RWPE1 (cell line): Measurements from ENCODE around the gene SIGLEC6.

Experiments
- CTCF ChIA-PET: fragments of 350-600 bp; sonication (Branson Sonifier 250); formaldehyde crosslinking; extraction: SDS; loops from one replicate; lab custom pipeline; 2021; lab: Yijun Ruan, JAX
- POLR2A ChIA-PET: fragments of 400-600 bp; formaldehyde crosslinking; extraction: SDS; loops from one replicate; lab custom pipeline; 2020; ENCODE audit warnings: antibody characterized with exemption; ENCODE audit not compliant: low non-redundant PET; lab: Yijun Ruan, JAX
- DNase-seq: peaks from one replicate; pipeline ENCODE4 v3.0.0; 2012; ENCODE audit warnings: low spot score
- H3K27ac ChIP-seq: fragments of 450-650 bp; 2 replicates; pipeline ENCODE4 v1.5.1; 2017
- TF ChIP-seq, protein P1 (sequence below): fragments of 450-650 bp; conservative IDR thresholded peaks from 2 replicates; pipeline ENCODE4 v1.5.1; 2017; ENCODE audit warnings: low read depth, mild to moderate bottlenecking

Gene SIGLEC6

DNA sequence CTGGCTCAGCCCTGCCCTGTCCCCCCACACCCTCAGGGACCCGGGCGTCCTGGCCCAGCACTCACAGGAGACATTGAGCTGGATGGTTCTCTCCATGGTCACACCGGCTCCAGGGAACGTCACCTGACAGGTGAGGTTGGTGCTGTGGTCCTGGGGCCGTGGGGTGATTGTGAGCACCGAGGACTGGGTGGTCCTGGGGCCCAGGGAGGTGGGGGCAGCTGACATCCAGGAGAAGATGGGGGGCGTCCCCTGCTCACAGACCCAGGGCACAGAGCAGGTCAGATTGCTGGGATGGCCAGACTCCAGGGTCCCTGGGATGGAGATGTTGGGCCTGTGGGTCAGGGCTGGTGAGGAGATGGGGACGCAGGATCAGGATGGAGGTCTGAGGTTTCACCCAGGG lies 854 bp downstream of the SIGLEC6 start:
- no peak overlapping the region for H3K27ac ChIP-seq
- ChIA-PET CTCF (no interaction called here), POLR2A (no interaction called here)
- TF ChIP-seq, protein P1, sequence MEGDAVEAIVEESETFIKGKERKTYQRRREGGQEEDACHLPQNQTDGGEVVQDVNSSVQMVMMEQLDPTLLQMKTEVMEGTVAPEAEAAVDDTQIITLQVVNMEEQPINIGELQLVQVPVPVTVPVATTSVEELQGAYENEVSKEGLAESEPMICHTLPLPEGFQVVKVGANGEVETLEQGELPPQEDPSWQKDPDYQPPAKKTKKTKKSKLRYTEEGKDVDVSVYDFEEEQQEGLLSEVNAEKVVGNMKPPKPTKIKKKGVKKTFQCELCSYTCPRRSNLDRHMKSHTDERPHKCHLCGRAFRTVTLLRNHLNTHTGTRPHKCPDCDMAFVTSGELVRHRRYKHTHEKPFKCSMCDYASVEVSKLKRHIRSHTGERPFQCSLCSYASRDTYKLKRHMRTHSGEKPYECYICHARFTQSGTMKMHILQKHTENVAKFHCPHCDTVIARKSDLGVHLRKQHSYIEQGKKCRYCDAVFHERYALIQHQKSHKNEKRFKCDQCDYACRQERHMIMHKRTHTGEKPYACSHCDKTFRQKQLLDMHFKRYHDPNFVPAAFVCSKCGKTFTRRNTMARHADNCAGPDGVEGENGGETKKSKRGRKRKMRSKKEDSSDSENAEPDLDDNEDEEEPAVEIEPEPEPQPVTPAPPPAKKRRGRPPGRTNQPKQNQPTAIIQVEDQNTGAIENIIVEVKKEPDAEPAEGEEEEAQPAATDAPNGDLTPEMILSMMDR, result no peak
- no peak for DNase-seq

DNA sequence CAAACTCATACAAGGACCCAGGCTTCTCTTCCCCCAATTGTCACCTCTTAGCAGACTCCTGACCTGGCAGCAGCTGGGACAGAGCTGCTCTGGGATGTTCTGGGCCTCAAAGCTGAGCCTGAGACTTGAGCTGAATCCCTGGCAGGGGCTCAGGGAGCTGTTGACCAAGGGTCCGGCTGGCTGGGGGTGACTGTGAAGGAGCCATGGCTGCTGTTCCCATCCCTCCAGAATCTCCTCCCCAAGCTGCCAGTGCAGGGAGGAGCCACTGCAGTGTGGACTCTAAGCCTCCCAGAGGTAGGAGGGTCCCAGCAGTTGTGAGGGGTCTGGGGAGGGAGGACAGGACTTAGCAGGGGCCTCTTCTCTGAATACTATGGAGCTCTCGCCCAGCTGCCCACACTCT lies 2.2 kb downstream of the SIGLEC6 start:
- DNase-seq, result no peak
- TF ChIP-seq, protein P1, result no peak
- ChIA-PET CTCF (no interaction called here), POLR2A (no interaction called here)
- H3K27ac ChIP-seq, result no peak overlapping the region

DNA sequence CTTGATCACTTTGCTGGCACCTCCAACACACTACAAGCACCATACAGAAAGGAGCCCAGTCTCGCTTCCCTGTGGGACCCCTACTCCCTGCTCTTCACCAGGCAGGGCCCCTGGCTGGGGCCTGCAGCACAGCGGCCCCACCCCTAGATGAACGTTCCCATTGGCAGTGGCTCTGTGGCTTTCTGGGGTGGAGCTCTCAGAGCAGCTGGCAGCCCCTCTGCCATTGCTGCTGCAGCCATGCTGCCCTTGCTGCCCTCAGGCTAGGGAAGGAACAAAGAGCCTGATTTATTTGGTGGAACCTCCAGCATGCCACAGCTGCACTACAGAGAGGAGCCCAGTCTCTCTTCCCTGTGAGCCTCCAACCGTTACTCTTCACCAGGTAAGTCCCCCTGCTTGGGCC lies 5.8 kb downstream of the SIGLEC6 start:
- CTCF ChIA-PET, result no interaction called here
- no peak for DNase-seq
- H3K27ac ChIP-seq, result no peak overlapping the region
- POLR2A ChIA-PET, result no interaction called here
- TF ChIP-seq, protein P1, result no peak

DNA sequence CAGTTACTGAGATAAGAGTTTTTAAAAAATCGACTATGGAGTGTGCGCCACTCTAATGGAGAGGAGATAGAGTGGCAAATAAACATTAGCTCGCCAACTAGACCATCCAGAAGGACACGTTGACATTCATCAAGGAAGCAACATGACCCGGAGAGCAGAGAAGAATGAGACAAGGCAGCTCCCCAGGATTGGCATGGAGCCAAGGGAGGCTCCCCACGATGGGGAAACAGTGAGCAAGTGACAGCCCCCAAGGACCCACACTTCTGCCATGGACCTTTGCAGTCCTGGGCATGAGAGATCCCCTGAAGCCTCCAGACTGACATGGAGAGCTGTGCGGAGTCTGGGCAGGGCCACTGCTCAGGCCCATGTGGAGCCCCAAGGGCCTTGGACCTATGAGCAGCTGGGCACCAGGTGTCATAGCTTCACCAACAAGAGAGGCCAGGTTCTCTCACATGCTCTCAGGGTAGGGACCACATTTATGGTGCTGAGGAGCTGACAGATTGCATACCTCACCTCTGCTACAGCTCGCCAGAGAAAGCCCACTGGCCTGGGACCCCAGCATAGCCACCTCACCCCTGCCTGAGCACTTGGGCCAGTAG lies 6.7 kb downstream of the SIGLEC6 start:
- DNase-seq, result no peak
- CTCF ChIA-PET, result interaction anchor here (0.8 kb wide), 1 partner anchor 52 kb away, joined by 3 read pairs; no protein-coding TSS in a partner anchor
- no peak overlapping the region for H3K27ac ChIP-seq
- POLR2A ChIA-PET, result no interaction called here
- TF ChIP-seq, protein P1, result no peak

DNA sequence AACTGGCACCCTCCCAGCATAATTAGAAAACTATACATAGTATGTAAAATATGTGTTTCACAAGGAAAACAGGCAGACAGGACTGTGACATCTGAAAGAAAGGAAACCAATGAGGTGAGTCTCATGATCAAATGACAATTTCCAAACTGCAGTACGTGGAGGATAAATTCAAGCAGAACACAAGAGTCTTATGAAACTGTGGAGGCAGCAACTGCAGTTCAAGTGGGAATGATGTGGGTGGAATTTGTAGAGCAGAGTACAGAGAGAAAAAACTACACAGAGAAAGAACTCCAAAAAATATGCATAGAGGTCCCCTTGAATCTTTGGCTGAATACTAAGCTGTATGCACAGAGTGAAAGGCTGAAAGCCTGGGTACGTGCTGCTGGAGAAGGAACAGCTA lies 9.7 kb downstream of the SIGLEC6 start:
- no peak overlapping the region for H3K27ac ChIP-seq
- CTCF ChIA-PET, result no interaction called here
- DNase-seq, result no peak
- TF ChIP-seq, protein P1, result no peak
- POLR2A ChIA-PET, result no interaction called here

DNA sequence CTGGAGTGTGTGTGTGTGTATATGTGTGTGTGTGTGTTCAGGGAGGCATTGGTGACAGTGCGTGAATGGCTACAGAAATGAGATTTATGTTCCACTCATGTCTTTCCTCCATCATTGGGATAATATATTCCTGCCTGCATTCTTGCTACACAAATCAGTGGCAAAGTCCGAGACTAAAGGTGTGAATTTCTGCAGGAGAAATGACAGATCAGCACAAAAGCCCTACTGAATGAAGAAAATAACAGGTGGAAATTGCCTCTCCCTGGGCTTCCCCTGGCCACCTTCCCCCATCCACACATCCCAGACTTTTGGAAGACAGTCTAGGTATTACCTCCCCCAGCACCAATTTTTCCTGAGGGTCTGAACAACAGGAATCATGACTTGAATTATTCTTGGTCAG lies 10.1 kb downstream of the SIGLEC6 start:
- POLR2A ChIA-PET, result no interaction called here
- DNase-seq, result no peak
- CTCF ChIA-PET, result no interaction called here
- H3K27ac ChIP-seq, result no peak overlapping the region
- TF ChIP-seq, protein P1, result no peak
